GM21526 (cell line): ENCODE results near the gene SLC36A2.

ENCODE experiments used
- ATAC-seq: cut with Tn5 transposase; IDR thresholded peaks from one replicate; pipeline ENCODE4 v1.9.1; 2021; ENCODE audit warnings: moderate library complexity; ENCODE audit not compliant: unreplicated experiment, low FRiP score

Gene SLC36A2

GRCh38 chr5:151285683-151286082 is 61.7 kb downstream of the SLC36A2 start:
- no peak for ATAC-seq

GRCh38 chr5:151284392-151284967 is 62.9 kb downstream of the SLC36A2 start:
- no peak for ATAC-seq

- ATAC-seq = no peak
Observed at GRCh38 chr5:151283120-151283825, 64.1 kb downstream of the SLC36A2 start.

GRCh38 chr5:151281001-151281639 is 66.2 kb downstream of the SLC36A2 start:
- ATAC-seq = no peak

- no peak for ATAC-seq
Observed at GRCh38 chr5:151280443-151280842, 66.9 kb downstream of the SLC36A2 start.

GRCh38 chr5:151278845-151279244 is 68.5 kb downstream of the SLC36A2 start:
- ATAC-seq = no peak

- ATAC-seq = no peak
Observed at GRCh38 chr5:151275803-151276202, 71.6 kb downstream of the SLC36A2 start.

GRCh38 chr5:151274666-151275065 is 72.7 kb downstream of the SLC36A2 start:
- ATAC-seq = no peak

GRCh38 chr5:151271336-151271735 is 76.0 kb downstream of the SLC36A2 start:
- ATAC-seq = no peak

- peak; percentile 79 for ATAC-seq
Observed at GRCh38 chr5:151270599-151270998, 76.8 kb downstream of the SLC36A2 start.

GRCh38 chr5:151267491-151268260 is 79.7 kb downstream of the SLC36A2 start:
- no peak for ATAC-seq
